GM21529 (cell line): Measurements from ENCODE around the gene TEX55.
"Not testable (repeated sequence)": the region's sequence is repeated elsewhere in the genome, so short reads cannot be mapped to it uniquely, and the experiment has no call there.

Experiments
- ATAC-seq: cut with Tn5 transposase; IDR thresholded peaks from one replicate; pipeline ENCODE4 v1.9.1; 2021; ENCODE audit not compliant: unreplicated experiment

TEX55 gene

DNA sequence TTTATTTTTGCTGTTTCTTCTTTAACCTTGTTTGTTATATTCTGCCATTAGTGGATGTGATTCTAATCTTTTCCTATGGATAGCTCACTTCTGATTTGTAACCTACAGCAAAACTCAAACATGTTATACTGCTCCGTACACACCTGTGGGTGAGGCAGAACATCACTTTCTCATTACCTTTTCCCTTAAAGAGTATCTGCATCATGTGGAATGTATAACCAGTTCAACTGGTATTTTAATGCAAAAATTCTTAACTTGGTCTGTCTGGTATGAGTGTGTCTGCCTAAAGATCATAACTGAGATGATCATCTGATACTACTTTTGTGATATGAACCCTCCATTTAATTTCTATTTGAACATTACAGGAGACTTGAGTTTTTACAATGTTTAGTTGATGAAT is 14.4 kb downstream of the TEX55 start:
- ATAC-seq, result no peak

DNA sequence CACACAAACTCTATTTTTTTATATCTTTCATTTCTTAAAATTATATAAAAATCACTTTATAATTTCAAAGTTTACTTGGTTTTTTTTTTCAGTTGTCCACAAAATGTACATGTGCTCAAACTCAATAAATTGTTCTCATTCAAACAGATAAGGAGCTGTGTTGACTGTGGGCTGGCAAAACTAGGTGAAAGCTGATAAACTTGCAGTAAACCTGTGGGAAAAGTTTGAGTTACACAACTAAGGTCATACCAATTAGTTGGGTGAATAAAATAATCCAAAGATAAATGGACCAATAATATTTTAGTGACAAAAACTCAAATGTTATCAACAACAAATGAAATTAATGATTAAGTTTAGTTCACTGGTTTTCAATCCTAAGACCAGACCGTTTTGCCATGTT is 14.8 kb downstream of the TEX55 start:
- no peak for ATAC-seq

DNA sequence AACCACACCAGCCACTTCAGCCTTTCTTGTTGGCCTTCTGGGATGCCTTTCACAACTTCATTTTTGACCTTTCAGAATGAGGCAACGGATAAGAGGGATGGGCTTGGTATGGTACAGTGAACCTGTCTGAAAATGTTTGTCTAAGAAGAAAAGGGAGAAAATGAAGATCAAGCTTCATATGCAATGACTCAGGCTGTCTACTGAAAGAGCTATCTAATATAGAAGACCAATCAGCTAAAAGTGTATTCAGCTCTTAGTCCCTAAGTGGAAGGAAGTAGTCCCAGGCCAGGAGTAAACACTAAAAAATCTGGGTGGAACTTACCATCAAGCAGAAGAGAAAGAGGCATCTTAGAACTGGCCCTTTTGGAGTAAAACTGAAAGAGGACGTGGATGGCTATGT is 15.3 kb downstream of the TEX55 start:
- ATAC-seq, result no peak

DNA sequence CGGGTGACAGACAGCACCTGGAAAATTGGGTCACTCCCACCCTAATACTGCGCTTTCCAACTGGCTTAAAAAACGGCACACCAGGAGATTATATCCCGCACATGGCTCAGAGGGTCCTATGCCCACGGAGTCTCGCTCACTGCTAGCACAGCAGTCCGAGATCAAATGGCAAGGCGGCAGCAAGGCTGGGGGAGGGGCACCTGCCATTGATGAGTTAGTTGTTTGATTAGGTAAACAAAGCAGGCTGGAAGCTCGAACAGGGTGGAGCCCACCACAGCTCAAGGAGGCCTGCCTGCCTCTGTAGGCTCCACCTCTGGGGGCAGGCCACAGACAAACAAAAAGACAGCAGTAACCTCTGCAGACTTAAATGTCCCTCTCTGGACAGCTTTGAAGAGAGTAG is 18.8 kb downstream of the TEX55 start:
- not testable (repeated sequence) for ATAC-seq

DNA sequence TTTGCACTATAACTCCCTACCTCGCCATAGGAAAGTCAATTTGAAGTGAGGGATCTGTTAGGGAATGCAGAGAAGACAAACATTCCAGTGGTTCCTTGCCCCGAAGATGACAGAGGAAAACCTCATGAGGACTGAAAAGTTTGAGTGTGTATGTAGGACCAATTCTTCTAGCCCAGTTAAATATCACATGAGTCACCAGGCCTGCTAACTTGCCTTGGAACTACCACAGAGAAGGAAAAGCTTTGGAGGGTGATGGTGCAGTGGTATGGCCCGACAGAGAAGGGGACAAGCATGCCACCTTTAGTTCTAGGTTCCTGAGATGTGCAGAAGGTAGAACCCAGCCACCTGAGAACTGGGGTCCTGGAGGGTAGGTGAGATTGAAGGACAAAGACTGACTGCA is 24.9 kb downstream of the TEX55 start:
- no peak for ATAC-seq

DNA sequence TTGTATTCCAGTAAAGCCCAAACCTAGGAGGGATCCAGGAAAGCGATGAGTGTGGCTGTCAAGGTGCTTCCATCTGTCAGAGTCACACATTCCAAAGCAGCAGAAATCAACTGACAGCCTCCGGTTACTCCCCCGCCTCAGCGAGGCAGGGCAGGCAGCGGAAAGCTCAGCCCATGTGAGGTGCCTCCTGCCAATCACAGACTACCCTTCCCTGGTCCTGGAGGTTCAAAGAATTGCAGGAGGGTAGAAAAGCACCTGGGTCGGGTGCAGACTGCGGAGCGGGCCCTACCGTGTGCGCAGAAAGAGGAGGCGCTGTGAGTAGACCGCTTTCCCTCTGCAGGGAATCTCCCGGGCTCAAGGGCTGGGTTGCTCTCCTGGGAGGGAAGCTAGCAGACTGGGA is 27.4 kb downstream of the TEX55 start, which contains the start of gene UPK1B:
Gene UPK1B (plus strand): TSS at position 274 of the 400 bp plus-strand sequence. CDS start 13,144 bp downstream, outside the sequence.
- ATAC-seq, result no peak

DNA sequence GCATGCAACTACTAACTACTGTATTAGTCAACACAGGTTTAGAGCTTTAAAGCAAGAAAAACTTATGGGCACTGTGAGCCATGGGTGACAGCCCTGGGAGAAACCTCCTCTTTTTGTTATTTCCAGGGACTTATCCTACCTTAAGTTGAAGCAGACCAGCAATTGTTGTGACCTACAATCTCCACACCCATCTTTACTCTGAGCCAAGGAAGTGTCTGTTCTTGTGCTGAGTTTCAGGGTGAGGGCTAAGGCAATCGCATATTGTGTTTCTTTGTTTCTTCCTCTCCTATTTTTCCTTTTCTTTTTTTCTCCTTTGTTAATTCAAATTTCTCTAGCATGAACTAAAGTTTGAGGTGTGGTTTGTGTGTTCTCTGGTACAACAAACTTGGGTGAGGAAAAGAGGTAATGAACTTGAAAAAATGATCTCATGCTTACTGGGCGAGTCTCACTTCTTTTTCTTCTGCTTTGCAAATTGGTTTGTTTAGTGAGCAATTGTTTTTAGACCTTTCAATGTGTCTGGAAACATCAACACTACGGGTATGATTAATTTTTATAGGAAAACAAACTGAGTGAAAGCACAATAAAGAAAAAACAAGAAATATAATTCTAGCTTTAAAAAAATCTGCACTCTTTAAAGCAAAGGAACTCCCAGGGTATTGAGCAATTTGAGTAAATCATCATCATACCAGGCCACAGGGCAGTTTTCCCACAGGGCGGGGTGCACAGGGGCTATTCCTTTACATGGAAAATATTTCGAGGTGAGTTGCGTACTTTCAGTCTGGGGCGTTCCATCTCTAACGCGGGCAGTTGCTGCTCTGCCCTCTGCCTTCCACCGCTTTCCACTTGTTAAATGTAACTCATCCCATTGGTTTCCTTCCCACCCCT is 30.1 kb downstream of the TEX55 start:
- ATAC-seq, result no peak

DNA sequence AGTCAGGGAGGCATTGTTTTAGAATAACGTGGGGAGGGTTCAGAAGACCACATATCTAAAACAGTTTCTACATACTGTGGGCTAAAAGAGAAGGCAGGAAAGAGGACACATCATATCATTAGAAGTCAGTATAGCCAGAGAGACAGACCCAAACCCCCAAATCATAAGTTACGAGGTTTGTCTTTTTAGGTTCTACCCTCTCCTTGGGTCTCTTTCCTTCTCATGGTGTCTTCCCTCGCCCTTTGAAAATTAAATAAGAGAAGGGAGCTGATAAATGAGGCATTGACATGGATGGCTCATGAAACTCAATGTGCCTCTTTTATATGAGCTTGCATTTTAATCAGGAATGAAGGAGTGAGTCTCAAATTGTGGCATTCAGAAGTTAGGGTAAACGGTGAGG is 30.8 kb downstream of the TEX55 start:
- no peak for ATAC-seq

DNA sequence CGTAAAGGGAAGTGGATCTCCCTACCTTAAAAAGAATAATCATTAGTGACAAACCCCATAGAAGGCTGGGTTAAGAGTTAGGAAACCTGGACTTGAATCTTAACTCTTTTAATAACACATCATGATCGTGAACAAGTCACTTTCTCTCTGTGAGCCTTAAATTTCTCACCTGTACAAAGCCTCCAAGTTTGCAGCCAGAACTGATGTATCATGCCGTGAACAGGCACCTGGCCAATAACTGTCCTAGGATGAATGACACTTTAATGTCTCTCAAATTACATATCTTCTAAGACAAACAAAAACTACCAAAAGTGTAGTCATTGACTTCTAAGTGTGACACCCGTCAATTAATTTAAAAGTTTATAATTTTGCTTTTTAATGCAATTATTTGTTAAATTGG is 31.4 kb downstream of the TEX55 start:
- no peak for ATAC-seq

DNA sequence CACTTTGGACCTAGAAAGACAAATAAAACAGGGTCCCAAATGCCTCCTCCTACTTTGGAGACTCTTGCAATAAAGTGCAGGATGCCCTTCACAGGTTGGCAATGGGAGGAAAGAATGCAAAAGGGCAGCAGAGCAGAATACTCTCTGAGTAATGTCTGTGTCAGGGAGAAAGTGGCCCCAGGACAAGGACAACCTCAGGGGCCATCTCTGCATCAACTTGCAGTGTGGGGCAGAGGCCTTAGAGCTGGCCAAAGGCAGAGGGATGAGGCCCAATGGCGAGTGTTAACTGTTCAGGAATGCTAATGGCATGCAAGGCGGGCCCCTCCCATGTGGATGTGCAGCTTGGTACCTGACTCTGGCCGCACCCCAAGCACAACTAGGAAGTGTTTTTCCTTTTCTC is 35.8 kb downstream of the TEX55 start:
- no peak for ATAC-seq

DNA sequence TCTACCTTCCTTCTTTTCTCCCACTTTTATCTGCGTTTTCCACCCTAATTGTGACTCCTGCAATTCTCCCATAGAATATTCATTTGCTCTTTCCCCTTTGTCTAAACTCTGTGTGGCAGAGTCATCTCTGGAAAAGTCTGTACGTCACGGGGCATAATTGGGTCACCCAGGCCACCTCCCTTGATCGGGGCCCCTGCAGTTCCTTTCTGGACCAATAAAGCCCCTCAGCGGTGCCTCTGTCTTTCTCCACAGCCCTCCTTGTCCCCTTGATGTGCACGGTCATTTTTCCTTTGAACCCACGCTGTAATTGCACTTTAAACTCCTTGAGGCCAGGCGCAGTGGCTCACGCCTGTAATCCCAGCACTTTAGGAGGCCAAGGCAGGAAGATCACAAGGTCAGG is 38.1 kb downstream of the TEX55 start:
- ATAC-seq, result no peak

DNA sequence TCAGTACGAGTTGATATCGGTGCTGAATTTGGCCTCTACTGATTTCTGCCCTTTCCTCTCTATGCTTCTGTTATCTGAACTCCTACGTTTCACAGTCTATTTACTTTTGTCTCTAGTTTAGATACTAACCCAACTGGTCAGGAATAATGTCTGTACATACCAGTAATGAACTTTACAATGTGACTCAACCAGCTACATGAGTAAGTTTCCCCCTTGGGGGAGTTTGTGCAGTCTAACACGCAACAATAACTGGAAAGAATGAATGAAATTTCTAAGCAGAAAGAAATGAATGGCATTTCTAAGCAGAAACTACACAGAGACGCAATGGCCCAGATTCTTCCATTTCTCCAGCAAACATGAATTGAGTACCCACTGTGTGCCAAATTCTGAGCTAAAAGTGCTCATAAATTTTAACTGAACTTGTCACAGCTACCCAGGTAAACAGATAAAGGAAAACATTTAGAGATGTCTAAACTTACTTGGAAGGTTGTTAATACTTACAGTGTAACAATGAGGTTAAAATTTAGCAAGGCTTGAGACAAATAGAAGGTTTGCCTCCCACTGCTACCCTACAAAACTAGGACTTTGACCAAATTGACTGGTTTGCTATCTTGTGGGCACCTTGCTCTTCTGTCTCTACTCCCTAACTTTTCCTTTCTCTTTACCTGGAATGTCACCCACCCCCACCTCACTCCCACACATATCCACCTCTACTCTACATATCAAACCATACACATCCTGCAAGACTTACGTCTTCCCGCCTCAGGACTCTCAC is 39.0 kb downstream of the TEX55 start:
- ATAC-seq, result no peak

DNA sequence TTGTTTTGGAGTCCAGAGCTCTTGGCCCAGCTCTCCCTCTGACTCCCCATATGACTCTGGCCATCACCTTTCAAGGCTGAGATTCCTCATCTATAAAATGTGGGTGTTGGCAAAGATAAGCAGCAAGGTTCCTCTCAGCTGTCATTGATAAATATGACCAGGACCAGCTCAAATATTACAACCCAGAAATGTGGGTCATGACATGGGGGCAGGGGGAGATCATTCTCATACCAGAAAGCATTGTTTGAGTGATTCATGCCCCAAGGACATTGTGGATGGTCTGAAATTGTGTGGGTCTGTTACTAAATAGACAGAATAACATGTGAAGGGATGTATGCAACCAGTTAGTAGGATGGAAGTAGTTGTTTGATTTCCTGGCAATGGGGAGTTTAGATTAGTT is 41.3 kb downstream of the TEX55 start:
- ATAC-seq, result no peak

DNA sequence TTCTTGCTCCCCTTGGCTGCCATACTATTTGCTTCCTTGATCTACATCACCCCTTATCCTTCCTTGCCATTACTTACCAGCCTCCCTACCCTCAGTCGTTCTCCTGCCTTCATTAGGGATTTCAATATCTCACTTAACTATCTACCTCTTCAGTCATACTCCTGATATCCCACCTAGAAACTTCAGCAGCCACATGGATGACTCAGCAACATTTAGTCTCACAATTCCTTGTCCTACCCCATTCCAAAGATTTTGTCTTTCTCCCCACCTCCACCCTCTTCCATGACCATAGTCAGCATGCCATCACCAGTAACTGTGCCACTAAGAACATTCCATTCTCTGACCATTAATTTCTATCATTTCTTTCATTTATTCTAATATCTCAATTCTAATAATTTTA is 45.8 kb downstream of the TEX55 start:
- ATAC-seq, result no peak

DNA sequence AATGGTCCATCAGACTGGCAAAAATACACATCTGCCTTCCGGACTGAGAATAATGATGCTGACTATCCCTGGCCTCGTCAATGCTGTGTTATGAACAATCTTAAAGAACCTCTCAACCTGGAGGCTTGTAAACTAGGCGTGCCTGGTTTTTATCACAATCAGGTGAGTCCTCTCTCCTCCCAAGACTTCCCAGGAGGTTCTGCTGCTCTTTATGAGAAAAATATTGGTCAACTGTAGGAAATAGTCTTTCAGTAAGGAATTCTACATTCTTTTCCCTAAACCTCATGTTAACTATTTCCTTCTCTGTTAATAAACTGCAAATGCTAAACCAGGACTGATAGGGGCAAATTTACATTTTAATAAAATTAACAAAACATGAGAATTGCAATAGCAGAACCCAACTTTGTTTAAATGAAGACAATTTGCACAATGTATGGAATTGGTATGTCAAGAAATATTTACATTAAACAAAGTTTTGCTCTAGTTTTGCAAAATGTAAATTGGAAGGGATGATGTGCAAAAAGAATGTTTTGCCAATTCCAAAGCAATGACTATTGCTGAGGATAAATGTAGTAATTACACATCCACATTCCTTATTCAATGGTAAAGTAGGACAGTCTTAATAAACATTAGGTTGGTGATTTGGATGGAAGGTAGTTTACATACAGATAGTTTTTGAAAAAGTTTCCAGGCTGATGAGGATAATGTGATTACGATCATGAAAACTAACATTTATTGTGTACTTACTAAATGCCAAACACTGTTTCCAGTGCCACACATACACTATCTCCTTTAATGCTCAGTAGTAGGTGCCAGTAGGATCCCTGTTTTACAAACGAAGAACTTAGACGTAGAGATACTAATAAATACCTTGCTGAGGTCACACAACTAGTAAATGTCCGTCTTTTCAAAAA is 48.5 kb downstream of the TEX55 start:
- no peak for ATAC-seq

DNA sequence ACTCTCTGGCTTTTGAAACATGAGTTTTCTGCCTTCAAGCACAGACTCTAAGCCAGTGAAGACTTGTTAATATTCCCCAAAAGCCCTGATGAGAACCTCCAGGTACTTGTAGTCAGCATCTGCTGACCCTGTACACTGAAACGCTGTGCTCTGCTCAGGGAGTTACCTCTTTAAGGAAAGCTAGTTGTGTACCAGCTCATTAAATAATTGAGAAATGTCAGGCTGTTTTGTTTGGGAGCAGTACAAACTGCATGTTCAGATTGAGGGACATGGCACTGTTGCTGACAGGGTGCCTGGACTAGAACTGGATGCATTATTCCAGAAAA is 49.1 kb downstream of the TEX55 start:
- no peak for ATAC-seq

DNA sequence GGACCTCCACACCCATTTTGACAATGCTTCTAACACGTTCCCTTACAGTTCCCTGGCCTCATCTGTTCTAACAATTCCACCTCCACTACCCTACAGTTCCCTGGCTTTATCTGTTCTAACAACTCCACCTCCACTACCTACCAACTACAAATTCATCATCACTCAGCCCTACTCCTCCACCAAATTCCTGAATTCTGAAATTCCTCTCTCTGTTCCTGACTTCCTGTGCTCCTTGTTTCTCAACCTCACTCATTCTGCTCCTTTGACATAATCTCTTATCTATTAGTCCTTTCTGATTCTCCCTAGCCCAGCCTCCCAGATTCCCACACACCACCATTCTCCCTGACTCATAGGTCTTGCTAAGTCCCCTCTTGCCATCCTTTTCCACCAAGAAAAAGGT is 49.9 kb downstream of the TEX55 start:
- ATAC-seq, result no peak
